ENCODE results near the gene TTC7B. TPM values are rescaled to one million over a fixed set of nuclear protein-coding genes. Genes with fewer than 3 reads are reported as not detected.

TTC7B gene
- total and polyA plus RNA-seq, 2 donors (not counting 1 experiment from before 2014, with no cell fraction given) = 0.36 to 3.2 TPM

- H3K4me3 ChIP-seq (ENCODE audit: control extremely low read depth in 1 of 5, extremely low read depth in 1 of 5, insufficient read depth in 1 of 5, low read depth in 2 of 5, low read length in 4 of 5) = no peak overlapping the region
- no peak for ATAC-seq (ENCODE audit: low read depth)
- no peak overlapping the region for H2AFZ ChIP-seq (ENCODE audit: insufficient read depth, low read depth, low read length, poor library complexity, severe bottlenecking)
- peaks cover 0 to 5% (median 2%) of the 10 kb centered on the region in 3 donors for H3K9me3 ChIP-seq (ENCODE audit: control extremely low read depth in 1 of 3, control insufficient read depth in 2 of 3, insufficient read depth in 1 of 3, low read length in 2 of 3)
- no peaks in the 10 kb centered on the region for H4K20me1 ChIP-seq (ENCODE audit: control insufficient read depth, insufficient read depth, low read length, poor library complexity, severe bottlenecking)
- peaks cover 4% of the 10 kb centered on the region for H3K27me3 Mint-ChIP-seq
- TF ChIP-seq CTCF (IDR thresholded peaks at IDR 0.05) (no peak), EZH2 (IDR thresholded peaks at IDR 0.05; ENCODE audit: borderline replicate concordance, insufficient read depth, low read depth, low read length, poor library complexity, severe bottlenecking) (no peak)
- no peak overlapping the region for H3K4me3 Mint-ChIP-seq
- intact Hi-C loops (cut with micrococcal nuclease) = no loop called here
- H3K36me3 ChIP-seq (replicated peaks in 1 of 2; ENCODE audit: control extremely low read depth in 1 of 2, control insufficient read depth in 1 of 2, extremely low read depth in 1 of 2, insufficient read depth in 2 of 2, low read length in 1 of 2) = no peaks in the 10 kb centered on the region
- no peak for DNase-seq
- CTCF ChIA-PET = interaction anchor here (0.5 to 3.1 kb wide), 3 partner anchors 9 to 446 kb away, joined by 3 to 25 read pairs (median 3); no protein-coding TSS in a partner anchor
- no peaks in the 10 kb centered on the region for H3K9me3 Mint-ChIP-seq (ENCODE audit: insufficient read depth)
- WGBS (ENCODE audit: insufficient coverage) = 88% methylated on average over 10 of the region's 10 CpGs
- H3K4me2 ChIP-seq (replicated peaks; ENCODE audit: low read depth, low read length, poor library complexity, severe bottlenecking) = no peak overlapping the region
- no peaks in the 10 kb centered on the region for H3K4me1 ChIP-seq (ENCODE audit: control insufficient read depth in 2 of 2, insufficient read depth in 2 of 2, low read length in 2 of 2)
- POLR2A ChIA-PET = no interaction called here
- H3K79me2 ChIP-seq (ENCODE audit: control insufficient read depth, insufficient read depth, low read length) = no peaks in the 10 kb centered on the region
- H3K27me3 ChIP-seq (replicated peaks in 1 of 4; ENCODE audit: control extremely low read depth in 1 of 4, control insufficient read depth in 3 of 4, insufficient read depth in 4 of 4, low read length in 3 of 4) = no peaks in the 10 kb centered on the region
- H3K27ac Mint-ChIP-seq = no peak overlapping the region
- H3K4me1 Mint-ChIP-seq = no peaks in the 10 kb centered on the region
- no peak overlapping the region for H3K27ac ChIP-seq (ENCODE audit: low read length in 2 of 2)
- H3K9ac ChIP-seq (ENCODE audit: low read length) = no peak overlapping the region
These were observed 72.4 kb downstream of the TTC7B start for GRCh38 chr14:90743826-90744225.

- ATAC-seq (ENCODE audit: low read depth) = no peak
- Histone ChIP-seq H3K4me3 (ENCODE audit: control extremely low read depth in 1 of 5, extremely low read depth in 1 of 5, insufficient read depth in 1 of 5, low read depth in 2 of 5, low read length in 4 of 5) (no peak overlapping the region), H3K27ac (ENCODE audit: low read length in 2 of 2) (no peak overlapping the region), H3K4me2 (replicated peaks; ENCODE audit: low read depth, low read length, poor library complexity, severe bottlenecking) (no peak overlapping the region), H3K79me2 (ENCODE audit: control insufficient read depth, insufficient read depth, low read length) (no peaks in the 10 kb centered on the region), H3K9me3 (ENCODE audit: control extremely low read depth in 1 of 3, control insufficient read depth in 2 of 3, insufficient read depth in 1 of 3, low read length in 2 of 3) (peaks cover 0 to 4% (median 2%) of the 10 kb centered on the region in 3 donors), H3K9ac (ENCODE audit: low read length) (no peak overlapping the region), H4K20me1 (ENCODE audit: control insufficient read depth, insufficient read depth, low read length, poor library complexity, severe bottlenecking) (no peaks in the 10 kb centered on the region), H3K36me3 (replicated peaks in 1 of 2; ENCODE audit: control extremely low read depth in 1 of 2, control insufficient read depth in 1 of 2, extremely low read depth in 1 of 2, insufficient read depth in 2 of 2, low read length in 1 of 2) (no peaks in the 10 kb centered on the region), H2AFZ (ENCODE audit: insufficient read depth, low read depth, low read length, poor library complexity, severe bottlenecking) (no peak overlapping the region), H3K27me3 (replicated peaks in 1 of 4; ENCODE audit: control extremely low read depth in 1 of 4, control insufficient read depth in 3 of 4, insufficient read depth in 4 of 4, low read length in 3 of 4) (no peaks in the 10 kb centered on the region), H3K4me1 (ENCODE audit: control insufficient read depth in 2 of 2, insufficient read depth in 2 of 2, low read length in 2 of 2) (no peaks in the 10 kb centered on the region)
- H3K27me3 Mint-ChIP-seq = peaks cover under 1% of the 10 kb centered on the region
- H3K4me1 Mint-ChIP-seq = no peaks in the 10 kb centered on the region
- intact Hi-C loops (cut with micrococcal nuclease) = no loop called here
- WGBS (ENCODE audit: insufficient coverage) = no CpG with 5 or more reads among the region's 3 CpGs
- TF ChIP-seq EZH2 (IDR thresholded peaks at IDR 0.05; ENCODE audit: borderline replicate concordance, insufficient read depth, low read depth, low read length, poor library complexity, severe bottlenecking) (no peak), CTCF (IDR thresholded peaks at IDR 0.05) (no peak)
- H3K9me3 Mint-ChIP-seq (ENCODE audit: insufficient read depth) = no peaks in the 10 kb centered on the region
- no peak overlapping the region for H3K4me3 Mint-ChIP-seq
- CTCF ChIA-PET = interaction anchor here (3.1 kb wide), 1 partner anchor 16 kb away, joined by 25 read pairs; no protein-coding TSS in a partner anchor
- POLR2A ChIA-PET = no interaction called here
- DNase-seq = no peak
- no peak overlapping the region for H3K27ac Mint-ChIP-seq
These were observed 72.8 kb downstream of the TTC7B start for GRCh38 chr14:90743425-90743824.
